HG02840 (cell line): ENCODE data around the gene RANGRF.
A peak's percentile ranks its signal among the peaks of the same experiment; 100 is the strongest.
"Not testable (repeated sequence)": the region's sequence is repeated elsewhere in the genome, so short reads cannot be mapped to it uniquely, and the experiment has no call there.

Source experiments
- ATAC-seq: cut with Tn5 transposase; IDR thresholded peaks from one replicate; pipeline ENCODE4 v1.9.1; 2021; ENCODE audit warnings: mild to moderate bottlenecking, moderate library complexity, moderate number of reproducible peaks; ENCODE audit not compliant: unreplicated experiment, low FRiP score

Gene RANGRF

GRCh38 chr17:8288336-8289102 is at the start of gene RANGRF:
Gene RANGRF, plus strand, starts transcription at chr17:8288670. Its CDS starts 119 bp downstream, at chr17:8288789.
- peak; percentile 78 for ATAC-seq

- no peak for ATAC-seq
Observed at GRCh38 chr17:8243827-8244226, 44.6 kb upstream of the RANGRF start.

- no peak for ATAC-seq
Observed at GRCh38 chr17:8244768-8245167, 43.7 kb upstream of the RANGRF start.

GRCh38 chr17:8248751-8249607 is 39.5 kb upstream of the RANGRF start, which contains the start of gene PFAS:
Gene PFAS, plus strand, starts transcription at chr17:8249289. Its CDS starts 4,649 bp downstream, at chr17:8253938.
- ATAC-seq: peak; percentile 52

GRCh38 chr17:8249621-8250500 is 38.6 kb upstream of the RANGRF start:
- ATAC-seq: no peak

GRCh38 chr17:8251411-8251810 is 37.1 kb upstream of the RANGRF start:
- ATAC-seq: not testable (repeated sequence)

GRCh38 chr17:8253801-8254200 is 34.7 kb upstream of the RANGRF start:
- ATAC-seq: no peak

DNA sequence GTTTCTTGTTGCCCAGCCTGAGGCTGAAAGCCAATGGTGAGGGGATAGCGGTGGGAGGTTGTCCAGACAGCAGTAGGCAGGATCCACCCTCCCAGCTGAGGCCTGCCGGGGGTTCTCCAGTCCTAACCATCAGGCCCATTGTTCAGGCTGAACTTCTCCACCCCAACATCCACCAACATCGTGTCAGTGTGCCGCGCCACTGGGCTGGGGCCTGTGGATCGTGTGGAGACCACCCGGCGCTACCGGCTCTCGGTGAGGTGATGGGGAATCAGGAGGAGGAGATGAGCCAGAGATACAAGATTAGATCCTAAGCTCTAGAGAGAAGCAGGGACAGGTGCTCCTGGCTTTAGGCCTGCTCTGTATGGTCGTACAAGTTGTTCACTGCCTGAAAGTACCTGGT is 33.6 kb upstream of the RANGRF start:
- ATAC-seq: no peak

- no peak for ATAC-seq
Observed at GRCh38 chr17:8255499-8255898, 33.0 kb upstream of the RANGRF start.

- ATAC-seq: no peak
Observed at GRCh38 chr17:8256291-8256690, 32.2 kb upstream of the RANGRF start.

DNA sequence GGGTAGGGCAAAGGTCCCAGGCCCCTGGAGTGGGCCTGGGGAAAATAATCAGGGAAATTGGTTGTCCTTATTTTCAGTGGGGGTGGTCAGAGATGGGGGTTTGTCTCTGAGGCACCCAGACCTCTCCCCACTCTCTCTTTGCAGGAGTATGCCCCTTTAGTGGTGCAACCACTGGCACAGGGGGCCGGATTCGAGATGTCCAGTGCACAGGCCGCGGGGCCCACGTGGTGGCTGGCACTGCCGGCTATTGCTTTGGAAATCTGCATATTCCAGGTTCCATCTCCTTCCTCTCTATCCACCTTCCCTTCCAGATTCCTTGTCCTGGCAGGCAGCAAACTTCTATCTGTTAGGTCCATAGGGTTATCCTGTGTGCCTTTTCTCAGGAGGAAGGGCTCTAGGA is 31.8 kb upstream of the RANGRF start:
- no peak for ATAC-seq

DNA sequence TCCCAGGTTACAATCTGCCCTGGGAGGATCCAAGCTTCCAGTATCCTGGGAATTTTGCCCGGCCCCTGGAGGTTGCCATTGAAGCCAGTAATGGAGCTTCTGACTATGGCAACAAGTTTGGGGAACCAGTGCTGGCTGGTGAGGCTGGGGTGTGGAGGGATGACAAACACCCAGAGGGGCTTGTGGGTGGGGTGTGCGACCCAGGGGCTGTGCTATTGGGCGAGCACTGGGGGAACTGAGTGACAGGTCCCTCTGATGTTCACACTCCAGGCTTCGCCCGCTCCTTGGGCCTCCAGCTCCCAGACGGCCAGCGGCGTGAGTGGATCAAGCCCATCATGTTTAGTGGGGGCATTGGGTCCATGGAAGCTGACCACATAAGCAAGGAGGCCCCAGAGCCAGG is 30.7 kb upstream of the RANGRF start:
- no peak for ATAC-seq

DNA sequence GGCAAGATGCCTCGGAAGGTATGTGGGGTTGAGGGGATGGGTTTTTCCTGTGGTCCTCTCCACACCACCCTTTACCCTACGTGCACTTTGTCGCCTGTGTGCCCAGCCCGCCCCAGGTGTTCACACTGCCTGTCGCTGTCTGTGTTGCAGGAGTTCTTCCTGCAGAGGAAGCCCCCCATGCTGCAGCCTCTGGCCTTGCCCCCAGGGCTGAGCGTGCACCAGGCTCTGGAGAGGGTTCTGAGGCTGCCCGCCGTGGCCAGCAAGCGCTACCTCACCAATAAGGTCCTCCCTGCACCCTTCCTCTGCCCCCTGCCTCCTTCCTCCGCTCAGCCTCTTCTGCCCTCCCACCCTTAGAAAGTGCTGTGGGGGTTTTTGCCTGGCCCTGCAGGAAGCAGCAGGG is 24.1 kb upstream of the RANGRF start:
- no peak for ATAC-seq

GRCh38 chr17:8264836-8265542 is 23.5 kb upstream of the RANGRF start:
- no peak for ATAC-seq

GRCh38 chr17:8266648-8267479 is 21.6 kb upstream of the RANGRF start:
- ATAC-seq: no peak

GRCh38 chr17:8267480-8268147 is 20.9 kb upstream of the RANGRF start:
- no peak for ATAC-seq

DNA sequence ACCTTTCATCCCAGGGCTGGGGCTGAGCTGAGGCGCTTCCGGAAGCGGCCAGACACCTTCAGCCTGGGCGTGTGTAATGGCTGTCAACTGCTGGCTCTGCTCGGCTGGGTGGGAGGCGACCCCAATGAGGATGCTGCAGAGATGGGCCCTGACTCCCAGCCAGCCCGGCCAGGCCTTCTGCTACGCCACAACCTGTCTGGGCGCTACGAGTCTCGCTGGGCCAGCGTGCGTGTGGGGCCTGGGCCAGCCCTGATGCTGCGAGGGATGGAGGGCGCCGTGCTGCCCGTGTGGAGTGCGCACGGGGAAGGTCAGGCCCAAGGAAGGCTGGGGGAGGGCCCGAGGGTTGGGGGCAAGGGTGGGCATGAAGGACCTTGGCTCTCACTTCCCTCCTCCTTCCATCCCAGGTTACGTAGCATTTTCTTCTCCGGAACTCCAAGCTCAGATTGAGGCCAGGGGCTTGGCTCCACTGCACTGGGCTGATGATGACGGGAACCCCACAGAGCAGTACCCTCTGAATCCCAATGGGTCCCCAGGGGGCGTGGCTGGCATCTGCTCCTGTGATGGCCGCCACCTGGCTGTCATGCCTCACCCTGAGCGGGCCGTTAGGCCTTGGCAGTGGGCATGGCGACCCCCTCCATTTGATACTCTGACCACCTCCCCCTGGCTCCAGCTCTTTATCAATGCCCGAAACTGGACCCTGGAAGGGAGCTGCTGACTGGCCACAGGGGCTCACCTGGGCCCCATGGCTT is 19.7 kb upstream of the RANGRF start:
- ATAC-seq: no peak

GRCh38 chr17:8272421-8272820 is 16.0 kb upstream of the RANGRF start:
- no peak for ATAC-seq
